ENCODE results near the gene WNT9B. TPM values are rescaled to one million over a fixed set of nuclear protein-coding genes. Genes with fewer than 3 reads are reported as not detected.

WNT9B gene
- total RNA-seq, 1 experiment from 2014 or later = 0.70 TPM

GRCh38 chr17:46866325-46866724, 14.9 kb downstream of the WNT9B start:
- H4K5ac ChIP-seq (ENCODE audit: insufficient read length, low read depth, low read length) = no peak overlapping the region
- Mint-ChIP-seq H3K9me3 (no peaks in the 10 kb centered on the region), H3K4me1 (peaks cover 14 to 17% of the 10 kb centered on the region in 2 experiments), H3K27ac (no peak overlapping the region), H3K36me3 (ENCODE audit: insufficient read depth in 1 of 3, low read depth in 3 of 3) (no peaks in the 10 kb centered on the region), H3K4me3 (no peak overlapping the region), H3K27me3 (ENCODE audit: low read depth) (peaks cover 16% of the 10 kb centered on the region)
- WGBS (ENCODE audit: extremely low coverage, insufficient read length, low lambda C conversion rate) = 100% methylated on average over 3 of the region's 8 CpGs
- no peak overlapping the region for H3K9ac ChIP-seq (ENCODE audit: extremely low read depth, insufficient read length, low read length)
- H2BK12ac ChIP-seq (ENCODE audit: insufficient read length, low read depth, low read length) = no peak overlapping the region
- no peaks in the 10 kb centered on the region for H4K20me1 ChIP-seq (ENCODE audit: control insufficient read depth, insufficient read depth, insufficient read length)
- no peak overlapping the region for H3K56ac ChIP-seq (ENCODE audit: insufficient read length, low read depth, low read length)
- no peaks in the 10 kb centered on the region for H3K27me3 ChIP-seq (ENCODE audit: insufficient read depth, low read length)
- H2BK120ac ChIP-seq (ENCODE audit: low read depth, low read length, poor library complexity, severe bottlenecking) = no peak overlapping the region
- H3K27ac ChIP-seq (ENCODE audit: insufficient read length, low read depth, low read length) = no peak overlapping the region
- no peak overlapping the region for H3K18ac ChIP-seq (ENCODE audit: insufficient read length, low read depth, low read length)
- no peak overlapping the region for H4K91ac ChIP-seq (ENCODE audit: insufficient read length, low read depth, low read length)
- no peaks in the 10 kb centered on the region for H3K23me2 ChIP-seq (ENCODE audit: insufficient read length, low read depth, low read length, poor library complexity, severe bottlenecking)
- no peak overlapping the region for H2BK20ac ChIP-seq (ENCODE audit: low read depth, low read length, poor library complexity, severe bottlenecking)
- H3K4ac ChIP-seq (ENCODE audit: low read depth, low read length) = no peak overlapping the region
- H3K14ac ChIP-seq (ENCODE audit: insufficient read depth, low read length) = no peak overlapping the region
- H2AK5ac ChIP-seq (ENCODE audit: insufficient read length, low read length) = no peak overlapping the region
- H4K8ac ChIP-seq (replicated peaks; ENCODE audit: insufficient read length, low read depth, low read length) = no peak overlapping the region
- TF ChIP-seq CTCF (conservative IDR thresholded peaks at IDR 0.05) = no peak
- no peak for DNase-seq
- H3K4me2 ChIP-seq (ENCODE audit: insufficient read depth, insufficient read length, low read length) = no peak overlapping the region
- H2AFZ ChIP-seq (ENCODE audit: low read length) = no peak overlapping the region
- H3K23ac ChIP-seq (ENCODE audit: insufficient read length, low read depth, low read length) = no peak overlapping the region
- H3T11ph ChIP-seq (ENCODE audit: low read length) = no peak overlapping the region
- no peaks in the 10 kb centered on the region for H3K9me3 ChIP-seq (ENCODE audit: control insufficient read depth, low read depth, low read length)
- H2BK5ac ChIP-seq (ENCODE audit: insufficient read length, low read length) = no peak overlapping the region
- H2BK15ac ChIP-seq (ENCODE audit: low read depth, low read length) = no peak overlapping the region
- H3K79me1 ChIP-seq (ENCODE audit: insufficient read depth, low read depth, low read length, poor library complexity, severe bottlenecking) = no peaks in the 10 kb centered on the region
- H3K79me2 ChIP-seq (ENCODE audit: insufficient read depth, low read length) = no peaks in the 10 kb centered on the region
- peaks cover 2% of the 10 kb centered on the region; the same call in 1 of the 2 replicates for H3K4me1 ChIP-seq (ENCODE audit: insufficient read depth, low read length)
